Activated T-helper 9 cell treated with anti-CD3 and anti-CD28 coated beads, Interleukin-2, amount 50 U/mL, for 16 hours (primary cell): Measurements from ENCODE around the gene PFKFB3.
"Not testable (repeated sequence)": the region's sequence is repeated elsewhere in the genome, so short reads cannot be mapped to it uniquely, and the experiment has no call there.

Experiments
- DNase-seq: peaks from one replicate; pipeline ENCODE4 v3.0.0-alpha.2; 2020; ENCODE audit warnings: low read depth

The PFKFB3 gene

GRCh38 chr10:6202684-6203330 lies at the start of gene PFKFB3:
Gene PFKFB3 (plus strand): TSS chr10:6202932. CDS start chr10:6203261, 329 bp downstream.
- peak; percentile 90 for DNase-seq

- DNase-seq, result no peak
These were observed 48.9 kb upstream of the PFKFB3 start for GRCh38 chr10:6153845-6154244.

GRCh38 chr10:6154566-6154965 lies 48.2 kb upstream of the PFKFB3 start:
- no peak for DNase-seq

DNA sequence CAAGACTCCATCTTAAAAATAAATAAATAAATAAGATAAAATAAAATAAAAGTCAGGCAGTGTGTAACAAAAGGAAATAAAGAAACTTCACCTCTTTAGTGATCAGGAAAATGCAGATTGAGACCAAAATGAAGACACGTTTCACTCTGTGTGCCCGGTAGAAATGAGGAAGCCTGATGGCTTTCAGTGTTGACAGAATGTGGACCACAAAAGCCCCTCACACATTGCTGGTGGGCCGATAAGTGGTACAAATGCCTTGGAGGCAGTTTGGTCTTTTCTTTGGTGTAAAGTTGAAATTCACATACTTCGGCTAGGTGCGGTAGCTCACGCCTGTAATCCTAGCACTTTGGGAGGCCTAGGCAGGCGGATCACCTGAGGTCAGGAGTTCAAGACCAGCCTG lies 44.5 kb upstream of the PFKFB3 start:
- DNase-seq, result no peak

GRCh38 chr10:6161921-6162320 lies 40.8 kb upstream of the PFKFB3 start:
- no peak for DNase-seq

DNA sequence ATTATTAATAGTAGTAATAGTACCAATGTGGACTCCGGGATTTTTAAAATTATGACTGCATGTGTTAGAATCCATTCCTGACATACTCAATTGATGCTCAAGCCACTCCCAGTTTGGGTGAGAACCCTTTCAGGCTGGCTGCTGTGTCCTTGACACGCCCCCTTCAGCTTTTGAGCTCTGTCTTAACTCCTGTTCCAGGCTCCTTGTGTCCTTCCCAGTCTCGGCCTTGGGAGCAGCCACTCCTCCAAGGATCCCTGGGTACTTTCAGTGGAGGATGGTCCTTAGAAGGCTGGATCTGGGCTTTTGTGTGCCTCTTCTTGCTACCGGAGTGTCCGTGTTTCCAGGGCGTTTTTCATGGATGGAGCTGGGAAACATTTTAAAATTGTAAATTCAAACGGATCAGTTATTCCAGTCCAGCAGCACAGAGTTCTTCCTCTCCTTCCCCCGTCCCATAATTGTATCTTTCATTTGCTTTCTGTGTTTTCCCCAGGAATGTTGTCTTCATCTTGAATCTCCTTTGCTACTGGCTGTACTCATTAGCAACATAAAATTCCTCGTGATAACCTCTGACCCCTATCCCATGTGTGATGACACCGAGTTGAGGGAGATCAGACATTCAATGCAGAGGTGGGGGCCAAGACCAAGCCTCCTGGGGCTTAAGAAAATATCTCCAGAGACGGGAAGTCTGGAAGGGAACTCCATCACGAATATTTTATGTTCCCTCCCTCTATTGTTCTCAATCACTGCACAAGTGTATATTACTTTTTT lies 40.0 kb upstream of the PFKFB3 start:
- DNase-seq, result no peak

DNA sequence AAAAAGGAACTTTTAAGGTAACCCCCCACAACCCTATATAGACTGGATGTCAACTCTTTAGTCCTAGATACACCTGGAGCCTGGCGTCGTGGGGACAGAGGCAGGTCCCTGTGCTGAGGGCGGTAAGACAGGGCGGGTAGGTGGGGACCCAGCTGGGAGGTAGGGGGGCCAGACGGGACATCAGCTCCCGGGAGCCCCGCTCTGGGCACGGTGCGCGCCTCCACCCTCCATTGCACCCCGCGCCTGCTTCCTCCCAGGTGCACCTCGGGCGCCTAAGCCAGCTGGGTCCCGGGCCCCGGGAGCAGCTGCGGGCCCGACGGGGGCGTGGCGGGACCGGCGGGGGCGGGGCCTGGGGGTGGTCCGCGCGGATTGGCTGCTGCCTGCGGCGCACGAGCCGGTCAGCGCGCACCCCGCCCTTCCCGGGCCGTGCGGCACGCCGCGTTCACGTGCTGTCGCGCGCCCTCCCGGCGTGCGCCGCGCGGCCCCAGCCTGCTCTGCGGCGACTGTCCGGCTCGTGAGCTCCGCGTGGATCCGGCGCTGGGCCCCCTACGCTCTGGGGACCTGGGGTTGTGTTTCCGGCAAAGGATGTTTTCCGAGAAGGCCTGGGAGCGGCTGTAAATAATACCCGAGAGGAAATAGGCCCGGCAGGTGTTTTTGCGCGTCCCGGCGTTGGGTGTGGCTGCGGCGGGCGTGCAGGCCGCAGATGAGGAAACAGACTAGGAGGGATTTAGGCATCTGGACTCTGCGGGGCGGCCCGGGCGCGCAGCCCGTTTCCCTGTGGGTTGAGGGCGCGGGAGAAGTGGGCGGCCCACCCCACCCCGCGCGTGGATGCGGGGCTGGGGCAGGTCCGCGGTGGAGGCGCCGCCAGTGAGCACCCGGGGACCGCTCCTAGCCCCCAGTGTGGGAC lies 39.1 kb upstream of the PFKFB3 start:
- peak; percentile 91 for DNase-seq

- DNase-seq, result no peak
These were observed 38.2 kb upstream of the PFKFB3 start for GRCh38 chr10:6164271-6165095.

DNA sequence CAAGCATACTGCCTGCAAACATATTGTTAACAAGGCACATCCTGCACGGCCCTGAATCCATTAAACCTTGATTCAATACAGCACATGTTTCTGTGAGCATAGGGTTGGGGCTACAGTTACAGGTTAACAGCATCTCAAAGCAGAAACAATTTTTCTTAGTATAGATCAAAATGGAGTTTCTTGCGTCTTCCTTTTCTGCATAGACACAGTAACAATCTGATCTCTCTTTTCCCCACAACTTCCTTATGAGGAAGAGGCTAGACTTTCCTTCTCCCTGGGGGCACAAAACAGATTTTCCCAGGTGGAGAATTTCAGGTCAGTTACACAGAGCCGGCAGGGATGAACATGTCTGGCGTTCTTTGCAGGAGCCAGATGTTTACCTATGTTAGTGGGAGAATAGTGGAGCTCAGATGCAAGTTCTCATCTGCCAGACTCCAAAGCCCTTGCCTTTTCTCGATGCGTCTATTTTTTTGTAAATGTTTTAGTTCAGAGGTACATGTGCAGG lies 37.5 kb upstream of the PFKFB3 start:
- DNase-seq, result no peak

DNA sequence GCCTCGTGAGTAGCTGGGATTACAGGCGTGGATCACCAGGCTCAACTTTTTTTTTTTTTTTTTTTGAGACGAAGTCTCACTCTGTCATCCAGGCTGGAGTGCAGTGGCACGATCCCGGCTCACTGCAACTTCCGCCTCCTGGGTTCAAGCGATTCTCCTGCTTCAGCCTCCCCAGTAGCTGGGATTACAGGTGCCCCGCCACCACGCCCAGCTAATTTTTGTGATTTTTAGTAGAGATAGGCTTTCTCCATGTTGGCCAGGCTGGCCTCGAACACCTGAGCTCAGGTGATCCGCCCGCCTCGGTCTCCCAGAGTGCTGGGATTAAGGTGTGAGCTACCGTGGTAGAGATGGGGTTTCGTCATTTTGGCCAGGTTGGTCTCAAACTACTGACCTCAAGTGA lies 36.8 kb upstream of the PFKFB3 start:
- not testable (repeated sequence) for DNase-seq

DNA sequence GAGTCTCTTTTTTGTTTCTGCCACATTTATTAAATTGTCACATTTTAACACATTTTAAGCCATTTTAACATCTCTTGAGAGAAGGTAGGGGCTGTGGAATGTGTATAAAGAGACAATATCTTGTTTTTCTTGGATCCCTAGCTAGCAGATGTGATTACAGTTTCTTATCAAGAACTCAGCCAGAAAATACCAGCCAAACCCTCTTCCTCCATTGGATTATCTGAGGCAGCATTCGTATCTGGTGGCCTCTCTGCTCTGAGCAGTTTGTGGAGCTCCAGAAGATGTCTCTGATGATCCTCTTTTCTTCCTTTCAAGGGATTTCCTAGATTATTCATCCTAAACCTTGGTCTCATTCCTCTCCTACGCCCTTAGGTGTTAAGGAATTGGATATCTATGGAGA lies 35.3 kb upstream of the PFKFB3 start:
- DNase-seq, result no peak

DNA sequence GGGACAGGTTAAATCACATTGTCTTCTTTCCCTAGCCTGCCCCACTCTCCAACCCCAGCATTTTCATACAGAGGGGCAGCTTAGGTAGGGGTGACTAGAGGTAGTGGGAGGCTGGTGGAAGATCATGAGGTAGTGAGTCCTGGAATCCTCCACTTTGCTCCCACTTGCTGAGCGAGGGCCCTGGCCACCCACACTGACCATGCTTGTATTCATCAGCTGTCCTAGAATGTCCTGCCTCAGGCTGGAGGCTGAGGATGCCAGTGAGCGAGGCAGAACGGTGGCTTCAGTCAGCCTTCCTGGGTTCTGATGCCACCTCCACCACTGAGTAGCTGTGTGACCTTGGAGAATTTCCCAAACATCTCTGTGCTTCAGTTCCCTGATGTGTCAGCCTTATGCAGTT lies 34.6 kb upstream of the PFKFB3 start:
- no peak for DNase-seq

GRCh38 chr10:6170638-6171037 lies 32.1 kb upstream of the PFKFB3 start:
- DNase-seq, result no peak

DNA sequence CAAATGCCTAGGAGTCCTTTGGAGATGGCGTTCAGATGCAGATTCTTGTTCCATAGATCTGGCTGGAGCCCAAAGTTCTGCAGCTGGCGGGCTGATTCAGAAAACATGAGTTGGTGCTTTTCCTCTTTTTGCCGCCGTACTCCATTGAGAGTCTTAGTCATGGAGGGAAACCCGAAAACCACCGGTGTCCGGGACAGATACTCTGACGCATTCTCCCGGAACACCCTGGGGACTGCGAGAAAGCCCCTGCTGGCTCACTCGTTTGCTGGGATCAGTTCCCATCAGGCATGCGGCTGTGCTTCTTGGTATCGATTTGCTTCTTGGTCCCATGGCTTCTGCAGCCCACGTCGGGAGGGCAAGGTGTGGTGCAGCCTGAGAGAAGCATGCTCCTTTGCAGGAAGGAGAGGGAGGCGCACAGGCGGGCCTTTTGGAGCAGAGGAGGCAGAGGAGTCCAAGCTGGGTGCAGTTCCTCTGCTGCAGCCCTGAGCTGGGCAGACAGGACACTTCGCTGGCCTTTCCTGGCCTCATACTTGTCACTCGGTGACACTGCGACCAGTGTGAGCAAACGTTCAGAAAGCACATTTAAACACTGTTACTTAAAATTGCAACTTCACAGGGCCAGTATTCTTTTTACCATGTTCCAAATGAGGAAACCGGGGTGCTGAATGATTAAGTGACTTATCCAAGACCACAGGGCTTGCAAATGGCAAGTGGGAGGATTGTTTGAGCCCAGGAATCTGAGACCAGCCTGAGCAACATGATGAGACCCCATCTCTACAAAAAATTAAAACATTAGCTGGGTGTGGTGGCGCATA lies 30.6 kb upstream of the PFKFB3 start:
- DNase-seq, result no peak

DNA sequence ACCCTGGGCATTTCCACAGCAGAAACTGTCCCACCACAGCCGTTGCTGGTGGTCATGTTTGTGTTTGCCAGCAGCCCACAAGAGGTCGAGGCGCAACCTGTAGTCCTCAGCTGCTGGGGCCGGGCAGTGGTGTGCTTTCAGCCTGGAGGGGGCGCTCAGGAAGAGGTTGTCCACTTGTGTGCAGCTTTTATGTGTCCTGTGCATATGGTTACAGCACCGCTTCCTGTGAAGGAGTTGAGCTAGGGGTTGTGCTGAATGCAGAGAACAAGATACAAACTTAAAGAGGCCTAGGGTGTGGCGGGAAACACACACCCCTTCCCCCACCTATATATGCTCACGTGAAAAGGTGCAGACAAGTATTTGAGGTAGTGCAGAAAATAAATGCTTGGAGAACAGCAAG lies 29.5 kb upstream of the PFKFB3 start:
- peak; percentile 38 for DNase-seq

DNA sequence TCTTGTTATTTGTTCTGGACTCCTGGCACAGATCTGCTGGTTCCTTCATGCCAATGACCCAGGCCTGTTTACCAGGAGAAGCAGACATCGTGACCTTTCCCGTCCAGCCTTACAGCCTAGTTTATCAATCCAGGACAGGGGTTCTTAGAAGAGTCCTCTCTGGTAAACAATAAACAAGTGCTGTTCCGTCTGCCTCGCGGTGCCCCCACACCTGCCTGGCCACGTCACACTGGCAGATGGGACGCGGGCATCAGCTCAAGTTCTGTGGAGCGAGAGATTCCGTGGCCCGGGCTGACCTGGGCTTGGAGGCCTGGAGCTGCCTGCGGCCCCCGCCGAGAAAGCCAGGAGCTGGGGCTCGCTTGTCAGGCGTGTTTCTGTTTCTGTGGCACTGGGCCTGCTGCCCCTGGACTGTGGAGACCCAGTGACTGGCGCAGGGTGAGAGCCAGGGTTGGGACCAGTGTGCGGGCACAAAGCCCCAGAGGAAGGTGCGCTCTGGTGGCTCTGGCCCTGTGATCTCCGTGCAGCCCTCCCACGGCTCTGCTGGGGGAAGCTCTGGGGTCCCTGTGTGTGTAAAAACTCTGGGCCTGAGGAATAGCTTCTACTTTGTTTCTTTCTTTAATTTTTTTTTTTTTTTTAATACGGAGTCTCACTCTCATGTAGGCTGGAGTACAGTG lies 28.4 kb upstream of the PFKFB3 start:
- no peak for DNase-seq

GRCh38 chr10:6175329-6176055 lies 27.2 kb upstream of the PFKFB3 start:
- DNase-seq, result no peak

DNA sequence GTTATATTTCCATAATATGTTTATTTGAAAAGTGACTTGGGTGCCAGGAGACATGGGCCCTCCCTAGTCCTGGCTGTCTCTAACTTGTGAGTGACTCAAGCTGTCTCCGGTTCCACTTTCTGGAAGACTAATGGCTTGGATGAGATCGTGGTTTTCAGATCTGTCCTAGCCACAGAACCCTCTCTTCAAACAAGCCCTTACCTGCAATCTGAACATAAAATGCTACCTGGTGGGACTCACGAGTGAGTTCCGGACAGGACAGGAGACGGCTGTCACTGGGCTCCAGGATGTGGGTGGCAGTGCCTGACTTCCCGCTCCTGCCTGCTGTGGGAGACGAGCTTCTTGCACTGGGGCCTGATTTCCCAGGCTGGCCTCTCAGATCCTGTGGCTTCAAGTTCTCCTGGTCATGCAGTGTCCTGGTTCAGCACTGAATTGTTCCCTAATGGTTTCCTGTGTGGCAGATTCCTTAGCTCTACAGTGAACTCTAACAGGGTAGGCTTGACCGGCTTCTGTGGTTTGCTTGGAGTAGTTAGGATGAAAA lies 26.0 kb upstream of the PFKFB3 start:
- DNase-seq, result no peak

DNA sequence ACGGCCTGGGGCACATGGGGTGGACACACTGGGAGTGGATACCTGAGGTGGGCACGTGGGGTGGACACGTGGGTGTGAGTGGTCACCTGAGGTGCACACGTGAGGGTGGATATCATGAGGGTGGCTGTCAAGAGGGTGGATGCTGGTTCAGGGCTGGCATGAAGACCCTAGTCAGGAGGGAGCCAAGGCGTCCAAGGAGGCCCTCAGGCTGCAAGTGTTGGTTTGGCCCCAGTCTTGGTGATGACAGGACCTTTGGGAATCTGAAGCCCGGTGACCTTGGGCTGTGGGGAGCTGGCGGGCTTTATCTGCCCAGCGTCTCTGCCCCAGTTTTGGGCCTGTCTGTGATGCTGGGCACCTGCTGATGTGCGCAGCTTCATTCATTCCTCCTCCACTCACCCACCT lies 24.9 kb upstream of the PFKFB3 start:
- DNase-seq, result no peak
